Activated CD8-positive, alpha-beta memory T cell treated with anti-CD3 and anti-CD28 coated beads for 48 hours (primary cell): Measurements from ENCODE around the gene RNF166.

Source experiments
- DNase-seq, 3 experiments: peaks; one replicate each; pipeline ENCODE4 v3.0.0-alpha.2; 2020; ENCODE audit warnings: low read depth in 2 of 3, low spot score in 2 of 3

Gene RNF166

GRCh38 chr16:88706229-88706964, at the start of gene RNF166, which contains the start of gene CTU2:
Gene RNF166 (minus strand): TSS chr16:88706408. CDS start chr16:88706325, 83 bp downstream.
Gene CTU2 (plus strand): TSS chr16:88706503. CDS start chr16:88706531, 28 bp downstream.
- peak; percentile 88 to 92 (median 90) for DNase-seq

GRCh38 chr16:88754912-88755744, 48.9 kb upstream of the RNF166 start:
- DNase-seq = no peak

DNA sequence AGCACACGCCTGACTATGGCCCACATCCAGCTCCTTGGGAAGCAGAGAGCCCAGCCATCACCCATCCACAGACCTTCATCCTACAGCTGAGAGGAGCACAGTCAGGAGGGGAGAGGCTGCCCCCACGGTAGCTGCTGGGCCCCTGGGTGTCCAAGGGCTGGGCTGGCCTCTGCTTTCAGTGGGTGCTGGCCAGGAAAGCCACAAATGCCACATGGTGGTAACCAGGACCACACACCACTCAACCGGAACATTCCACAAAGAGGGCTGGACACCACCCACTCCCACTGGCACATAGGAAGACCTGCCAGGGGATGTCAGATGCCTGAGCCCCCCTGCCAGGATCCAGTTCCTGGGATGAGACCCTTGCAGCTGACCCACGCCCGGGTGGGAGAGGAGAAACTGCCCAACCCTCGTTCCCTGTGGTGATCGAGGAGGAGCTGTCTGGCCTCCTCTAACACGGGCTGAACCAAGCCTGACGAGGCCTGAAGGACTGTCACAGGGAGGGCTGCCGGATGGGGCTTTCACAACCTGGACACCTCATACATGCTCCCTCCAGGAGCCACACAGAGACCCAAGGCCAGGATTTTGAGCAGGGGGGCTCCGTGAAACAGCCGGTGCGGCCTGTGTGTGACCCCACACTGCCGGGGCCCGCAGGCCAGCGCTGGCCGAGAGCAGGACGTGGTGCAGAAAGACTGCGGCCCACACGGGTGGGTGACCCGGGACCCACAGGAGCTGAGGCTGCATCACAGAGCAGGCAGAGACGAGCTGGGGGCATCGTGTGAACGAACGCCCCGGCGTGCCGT, 48.1 kb upstream of the RNF166 start:
- DNase-seq = no peak

GRCh38 chr16:88753602-88754001, 47.4 kb upstream of the RNF166 start:
- no peak for DNase-seq

DNA sequence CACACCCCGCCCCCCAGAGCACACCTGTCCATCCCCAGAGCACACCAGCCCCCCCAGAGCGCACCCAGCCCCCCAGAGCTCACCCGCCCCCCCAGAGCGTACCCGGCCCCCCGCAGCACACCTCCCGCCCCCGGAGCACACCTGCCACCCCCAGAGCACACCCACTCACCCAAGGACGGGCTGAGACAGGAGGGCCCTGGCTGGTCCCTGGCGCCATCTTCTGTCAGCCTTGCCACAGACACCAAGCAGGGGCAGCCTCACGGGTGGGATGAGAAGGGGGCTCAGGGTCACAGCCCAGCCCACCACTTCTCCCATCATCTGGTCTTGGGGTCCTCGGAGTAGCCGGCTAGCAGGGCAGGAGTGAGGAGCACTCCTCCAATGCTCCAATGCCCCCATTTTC, 47.0 kb upstream of the RNF166 start:
- no peak for DNase-seq

DNA sequence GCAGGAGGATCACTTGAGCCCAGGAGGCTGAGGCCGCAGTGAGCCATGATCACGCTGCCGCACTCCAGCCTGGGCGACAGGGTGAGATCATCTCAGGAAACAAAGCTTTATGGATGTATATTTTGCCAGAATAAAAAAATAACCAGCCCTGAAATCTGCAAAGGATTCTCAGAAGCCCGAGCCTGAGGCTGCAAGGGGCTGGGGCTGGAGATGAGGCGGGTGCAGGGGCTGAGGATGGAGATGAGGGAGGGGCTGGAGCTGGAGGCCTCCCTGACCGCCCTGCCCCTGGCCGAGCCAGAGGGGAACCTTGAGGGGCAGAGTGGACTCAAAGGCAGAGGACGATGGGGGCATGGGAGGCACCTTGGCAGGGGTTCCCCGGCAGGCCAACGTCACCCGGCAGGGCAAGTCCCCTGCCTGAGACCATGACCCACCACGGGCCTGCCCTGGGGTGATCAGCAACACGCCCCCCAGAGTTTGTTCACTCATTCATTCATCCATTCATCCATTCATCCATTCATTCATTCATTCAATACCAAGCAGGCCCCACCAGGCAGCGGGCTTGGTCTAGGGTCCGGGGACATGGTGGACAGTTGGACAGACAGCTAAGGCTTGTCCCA, 46.3 kb upstream of the RNF166 start:
- DNase-seq = no peak

DNA sequence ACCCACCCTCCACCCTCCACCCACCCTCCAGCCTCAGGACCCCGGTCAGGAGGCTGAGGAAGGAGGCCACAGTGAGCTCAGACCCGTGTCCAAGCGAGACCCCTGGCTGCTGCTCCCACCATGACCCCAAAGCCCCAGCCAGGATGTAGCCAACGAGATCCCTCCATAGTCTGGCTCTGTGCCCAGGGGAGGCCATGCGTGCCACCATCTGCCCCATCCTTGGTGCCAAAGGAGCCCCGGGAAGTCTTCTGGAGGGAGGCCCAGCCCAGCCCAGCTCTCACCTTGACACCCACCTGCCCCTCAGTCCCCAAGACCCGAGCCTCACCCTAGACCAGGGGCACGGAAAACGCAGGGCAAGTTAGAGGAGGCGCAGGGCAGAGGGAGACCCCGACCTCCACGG, 44.6 kb upstream of the RNF166 start:
- no peak for DNase-seq

- DNase-seq = no peak
Measured at GRCh38 chr16:88749358-88749757, 43.1 kb upstream of the RNF166 start.

- DNase-seq = no peak
Measured at GRCh38 chr16:88748364-88748763, 42.2 kb upstream of the RNF166 start.

GRCh38 chr16:88747588-88748301, 41.5 kb upstream of the RNF166 start:
- no peak for DNase-seq

GRCh38 chr16:88746506-88746905, 40.3 kb upstream of the RNF166 start:
- no peak for DNase-seq

DNA sequence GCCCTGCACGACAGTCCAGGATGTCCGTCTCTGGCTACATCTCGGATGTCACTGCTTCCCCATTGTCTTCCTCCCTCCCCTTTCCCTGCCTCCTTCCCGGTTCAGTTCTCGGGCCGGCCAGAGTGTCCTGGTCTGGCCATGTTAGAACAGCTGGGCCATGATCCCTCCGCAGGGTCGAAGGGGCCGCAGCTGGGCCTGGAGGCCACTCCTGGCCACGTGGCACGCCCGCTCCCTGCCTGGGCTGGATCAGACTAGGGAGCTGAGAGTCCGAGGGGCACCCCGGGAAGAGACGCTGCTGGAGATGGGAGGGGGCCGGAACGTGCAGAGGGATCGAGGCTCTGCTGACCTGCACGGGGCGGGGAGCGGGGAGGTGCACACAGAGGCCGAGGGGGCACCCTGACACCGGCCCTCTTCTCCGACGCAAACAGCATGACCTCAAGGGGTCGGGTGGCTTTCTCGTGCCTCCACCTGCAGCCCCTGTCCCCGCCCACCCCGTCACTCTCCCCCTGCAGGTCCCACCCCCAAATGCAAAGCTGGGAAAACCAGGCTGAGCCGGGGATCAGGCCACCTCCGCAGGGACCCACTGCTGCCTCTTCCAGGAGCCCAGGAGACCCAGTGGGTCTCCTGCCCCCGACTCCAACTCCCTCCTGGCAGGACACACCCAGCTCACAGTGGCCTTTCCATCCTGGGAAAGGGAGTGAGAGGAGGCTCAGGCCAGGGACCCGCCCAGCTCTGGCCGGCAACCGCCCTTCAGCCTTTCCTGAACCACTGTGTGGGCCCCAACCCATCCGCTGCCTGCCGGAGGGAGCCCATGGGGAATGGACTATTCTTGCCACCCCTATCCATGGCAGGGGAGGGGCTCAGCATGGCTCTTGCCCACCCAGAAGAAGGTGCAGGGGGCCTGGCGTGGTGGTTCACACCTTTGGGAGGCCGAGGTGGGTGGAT, 38.6 kb upstream of the RNF166 start:
- DNase-seq = no peak

- DNase-seq = peak; percentile 30 to 69 (median 63)
Measured at GRCh38 chr16:88743693-88744576, 37.7 kb upstream of the RNF166 start.

GRCh38 chr16:88742896-88743605, 36.8 kb upstream of the RNF166 start:
- DNase-seq = no peak

GRCh38 chr16:88741368-88741767, 35.2 kb upstream of the RNF166 start:
- DNase-seq = no peak

GRCh38 chr16:88740727-88741055, 34.5 kb upstream of the RNF166 start:
- no peak for DNase-seq

- DNase-seq = no peak
Measured at GRCh38 chr16:88739977-88740726, 33.9 kb upstream of the RNF166 start.
